Smooth muscle cell (in vitro differentiated cells): ENCODE results near the gene MYMX. TPM values are rescaled to one million over a fixed set of nuclear protein-coding genes. Genes with fewer than 3 reads are reported as not detected.

Source experiments
- DNase-seq: peaks from one replicate; lab custom pipeline; 2025; ENCODE audit not compliant: unreplicated experiment; lab: John Stamatoyannopoulos, UW
- H2AFZ ChIP-seq: fragments of 200-600 bp; sonication (generic); 2 replicates; pipeline ENCODE4 v1.6.0; 2016; ENCODE audit warnings: antibody characterized with exemption, low read depth, mild to moderate bottlenecking
- H3F3A ChIP-seq: fragments of 200-600 bp; sonication (generic); 2 replicates; pipeline ENCODE4 v1.6.0; 2017; ENCODE audit warnings: antibody characterized with exemption, low read depth
- H3K27ac ChIP-seq: fragments of 200-600 bp; sonication (generic); 2 replicates; pipeline ENCODE4 v1.5.1; 2016; ENCODE audit warnings: low read depth, mild to moderate bottlenecking
- H3K27me3 ChIP-seq: fragments of 200-600 bp; sonication (generic); 2 replicates; pipeline ENCODE4 v1.6.1; 2016; ENCODE audit warnings: low read depth, mild to moderate bottlenecking
- H3K36me3 ChIP-seq: fragments of 200-600 bp; sonication (generic); 2 replicates; pipeline ENCODE4 v1.5.1; 2016; ENCODE audit warnings: low read depth
- H3K4me1 ChIP-seq: fragments of 200-600 bp; sonication (generic); 2 replicates; pipeline ENCODE4 v1.5.1; 2016; ENCODE audit warnings: low read depth
- H3K4me2 ChIP-seq: fragments of 200-600 bp; sonication (generic); 2 replicates; pipeline ENCODE4 v1.6.0; 2016; ENCODE audit warnings: mild to moderate bottlenecking
- H3K4me3 ChIP-seq: fragments of 200-600 bp; sonication (generic); 2 replicates; pipeline ENCODE4 v1.5.1; 2016; ENCODE audit warnings: mild to moderate bottlenecking
- H3K79me2 ChIP-seq: fragments of 200-600 bp; sonication (generic); 2 replicates; pipeline ENCODE4 v1.6.0; 2016; ENCODE audit warnings: low read depth, mild to moderate bottlenecking
- H3K9ac ChIP-seq: fragments of 200-600 bp; sonication (generic); 2 replicates; pipeline ENCODE4 v1.6.0; 2016; ENCODE audit warnings: low read depth
- H3K9me3 ChIP-seq: fragments of 200-600 bp; sonication (generic); replicated peaks from 2 replicates; pipeline ENCODE4 v1.5.1; 2016; ENCODE audit warnings: low read depth
- H4K20me1 ChIP-seq: fragments of 200-600 bp; sonication (generic); 2 replicates; pipeline ENCODE4 v1.6.0; 2016; ENCODE audit warnings: low read depth
- WGBS: methylation state at CpG from one replicate; pipeline ENCODE4 v1.1.7; 2016; ENCODE audit warnings: low lambda C conversion rate; 5-methylcytosine and 5-hydroxymethylcytosine counted together
- polyA plus RNA-seq: library from polyadenylated mRNA; unstranded; fragments of >200 nt; fragmentation: Nextera tagmentation; extraction: Ambion mirVana; gene quantifications from 2 replicates; pipeline ENCODE4 v1.2.1, GENCODE V29; 2016
- total RNA-seq: library from RNA; depleted of rRNA; stranded (reverse); fragments of >200 nt; gene quantifications from 2 replicates; pipeline ENCODE4 v1.2.3, GENCODE V29; 2014
- TF ChIP-seq, protein P1 (sequence below): fragments of 200-600 bp; sonication (generic); IDR thresholded peaks from 2 replicates; pipeline ENCODE4 v1.5.1; 2017; ENCODE audit warnings: borderline replicate concordance, mild to moderate bottlenecking, antibody characterized with exemption; ENCODE audit not compliant: insufficient read depth, poor library complexity, severe bottlenecking

MYMX gene
- total and polyA plus RNA-seq, 2 experiments from 2014 or later: not detected

DNA sequence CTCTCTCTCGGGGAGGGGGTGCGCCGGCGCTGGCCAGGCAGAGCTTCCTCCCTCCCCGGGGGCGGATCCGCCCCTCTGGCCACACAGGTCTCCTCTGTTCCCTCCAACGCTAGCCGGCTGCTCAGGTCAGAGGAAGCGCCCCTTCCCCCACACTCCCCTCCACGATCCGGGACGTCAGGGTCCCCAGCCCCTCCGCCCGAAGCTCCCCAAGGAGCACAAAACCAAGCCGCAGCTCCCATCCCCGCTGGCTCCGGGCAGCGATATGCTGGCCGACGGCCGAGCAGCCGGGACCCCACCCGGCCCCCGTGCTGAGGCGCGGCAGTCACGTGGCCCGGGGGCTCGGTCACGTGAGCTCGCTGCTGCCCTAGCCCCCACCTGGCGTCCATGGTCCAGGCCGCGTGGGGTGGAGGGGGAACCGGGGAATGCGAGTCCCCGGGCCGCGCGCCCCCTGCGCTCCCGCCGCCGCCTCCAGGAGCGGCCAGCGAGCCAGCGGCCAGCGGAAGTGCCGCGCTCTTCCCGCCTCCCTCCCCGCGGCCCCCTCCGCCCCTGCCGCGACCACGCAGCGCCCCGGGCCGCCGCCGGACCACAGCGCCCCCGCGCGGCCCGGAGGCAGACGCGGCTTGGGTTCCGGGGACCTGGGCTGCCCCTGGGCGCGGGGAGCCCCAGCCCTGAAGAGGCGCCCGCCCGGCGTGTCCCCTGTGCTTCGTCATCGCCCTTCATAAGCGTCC lies 40.5 kb downstream of the MYMX start, which contains the start of gene SLC35B2:
TSS of gene SLC35B2 (minus strand) at position 504 of the 728 bp plus-strand sequence. CDS start at position 386, 118 bp downstream.
- under 1% methylated on average over 25 of the region's 80 CpGs for WGBS

DNA sequence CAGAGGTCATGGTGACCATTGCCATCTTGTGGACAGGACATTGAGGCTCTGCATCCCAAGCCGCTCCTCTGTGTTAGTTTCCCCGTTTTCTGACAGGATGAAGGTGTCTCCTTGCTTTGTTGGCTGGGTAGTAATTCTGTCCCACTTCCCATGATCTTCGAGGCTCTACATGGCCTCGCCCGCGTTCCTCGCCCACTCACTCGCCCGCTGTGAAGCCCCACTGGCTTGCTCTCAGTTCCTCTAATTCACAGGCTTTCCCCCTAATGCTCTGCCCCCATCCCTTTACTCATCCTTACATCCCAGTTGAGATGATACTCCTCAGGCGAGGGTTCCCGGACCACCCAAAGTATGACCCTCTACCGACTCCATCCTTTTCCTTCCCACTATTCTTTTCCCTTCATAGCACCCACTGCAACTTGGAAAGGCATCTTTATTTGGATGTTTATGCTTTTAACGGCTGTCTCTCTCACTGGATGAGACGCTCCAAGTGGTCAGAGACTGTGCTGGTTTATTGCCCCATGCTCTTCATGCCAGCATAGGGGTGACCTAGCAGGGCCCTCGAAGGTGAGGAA lies 41.1 kb downstream of the MYMX start:
- no peaks in the 10 kb centered on the region for H3K9me3 ChIP-seq

More for the DNA sequence above, 40.5 kb downstream of the MYMX start, which contains the start of gene SLC35B2:
- H3K36me3 ChIP-seq: peaks cover 12% of the 10 kb centered on the region
- peak within 1 kb of the TSS; percentile 93 for H3K9ac ChIP-seq
- H3K4me3 ChIP-seq: peak within 1 kb of the TSS; percentile 100
- H4K20me1 ChIP-seq: peaks cover 45% of the 10 kb centered on the region
- H3K79me2 ChIP-seq: peaks cover 29% of the 10 kb centered on the region
- H3K4me2 ChIP-seq: peak within 1 kb of the TSS; percentile 100
- DNase-seq: peak; percentile 71
- no peaks in the 10 kb centered on the region for H3K9me3 ChIP-seq
- H3K27ac ChIP-seq: peak within 1 kb of the TSS; percentile 80
- TF ChIP-seq, protein P1, sequence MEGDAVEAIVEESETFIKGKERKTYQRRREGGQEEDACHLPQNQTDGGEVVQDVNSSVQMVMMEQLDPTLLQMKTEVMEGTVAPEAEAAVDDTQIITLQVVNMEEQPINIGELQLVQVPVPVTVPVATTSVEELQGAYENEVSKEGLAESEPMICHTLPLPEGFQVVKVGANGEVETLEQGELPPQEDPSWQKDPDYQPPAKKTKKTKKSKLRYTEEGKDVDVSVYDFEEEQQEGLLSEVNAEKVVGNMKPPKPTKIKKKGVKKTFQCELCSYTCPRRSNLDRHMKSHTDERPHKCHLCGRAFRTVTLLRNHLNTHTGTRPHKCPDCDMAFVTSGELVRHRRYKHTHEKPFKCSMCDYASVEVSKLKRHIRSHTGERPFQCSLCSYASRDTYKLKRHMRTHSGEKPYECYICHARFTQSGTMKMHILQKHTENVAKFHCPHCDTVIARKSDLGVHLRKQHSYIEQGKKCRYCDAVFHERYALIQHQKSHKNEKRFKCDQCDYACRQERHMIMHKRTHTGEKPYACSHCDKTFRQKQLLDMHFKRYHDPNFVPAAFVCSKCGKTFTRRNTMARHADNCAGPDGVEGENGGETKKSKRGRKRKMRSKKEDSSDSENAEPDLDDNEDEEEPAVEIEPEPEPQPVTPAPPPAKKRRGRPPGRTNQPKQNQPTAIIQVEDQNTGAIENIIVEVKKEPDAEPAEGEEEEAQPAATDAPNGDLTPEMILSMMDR: peak; percentile 75
- peak within 1 kb of the TSS; percentile 79 for H2AFZ ChIP-seq
- peaks cover 39% of the 10 kb centered on the region for H3F3A ChIP-seq
- H3K27me3 ChIP-seq: no peaks in the 10 kb centered on the region
- H3K4me1 ChIP-seq: peaks cover 13% of the 10 kb centered on the region

DNA sequence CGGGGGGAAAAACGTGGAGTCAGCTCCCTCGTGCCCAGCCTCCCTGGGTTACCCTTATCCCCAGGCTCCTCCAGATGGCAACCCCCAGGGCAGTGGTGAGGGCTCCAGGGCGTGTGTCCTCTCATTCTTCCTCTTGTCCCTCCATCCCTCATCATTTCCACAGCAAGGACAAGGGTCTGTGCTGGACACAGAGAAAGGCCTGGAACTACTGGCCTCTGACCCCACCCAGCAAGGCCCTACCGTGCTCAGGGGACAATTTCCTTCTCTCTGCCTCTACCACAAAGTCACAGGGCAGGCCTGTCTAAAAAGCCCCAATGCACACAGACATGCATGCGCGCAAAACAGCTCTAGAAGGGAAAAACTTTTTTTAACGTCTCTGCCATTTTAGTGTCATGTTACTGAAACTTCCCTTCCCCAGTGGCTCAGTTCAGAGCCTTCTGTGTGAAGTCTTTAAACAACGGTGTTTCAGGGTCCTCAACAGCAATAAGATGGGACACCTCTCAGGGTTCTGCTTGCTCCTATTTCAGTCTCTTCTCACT lies 41.7 kb downstream of the MYMX start:
- TF ChIP-seq, protein P1: no peak
- Histone ChIP-seq H3K27ac (no peak overlapping the region), H3K27me3 (no peaks in the 10 kb centered on the region), H3K4me3 (no peak overlapping the region), H4K20me1 (peaks cover 33% of the 10 kb centered on the region), H3K79me2 (peaks cover 24% of the 10 kb centered on the region), H3K9ac (no peak overlapping the region), H3F3A (peaks cover 27% of the 10 kb centered on the region), H3K4me1 (peaks cover 18% of the 10 kb centered on the region), H3K36me3 (no peaks in the 10 kb centered on the region), H3K4me2 (no peak overlapping the region), H2AFZ (no peak overlapping the region), H3K9me3 (no peaks in the 10 kb centered on the region)
- no peak for DNase-seq
- WGBS: 89% methylated on average over 9 of the region's 9 CpGs

More for the DNA sequence above, 41.1 kb downstream of the MYMX start:
- Histone ChIP-seq H3K4me1 (peaks cover 13% of the 10 kb centered on the region), H3F3A (peaks cover 32% of the 10 kb centered on the region), H2AFZ (no peak overlapping the region), H4K20me1 (peaks cover 38% of the 10 kb centered on the region), H3K4me3 (peak overlapping the region; percentile 100), H3K4me2 (peak overlapping the region; percentile 100), H3K27me3 (no peaks in the 10 kb centered on the region), H3K27ac (peak overlapping the region; percentile 80), H3K36me3 (peaks cover 5% of the 10 kb centered on the region), H3K9ac (peak overlapping the region; percentile 54), H3K79me2 (peaks cover 24% of the 10 kb centered on the region)
- WGBS: 37% methylated on average over 15 of the region's 15 CpGs
- DNase-seq: no peak
- TF ChIP-seq, protein P1: no peak
